CD14-positive monocyte (primary cell): ENCODE results near the gene SIGLEC5. TPM values are rescaled to one million over a fixed set of nuclear protein-coding genes. Genes with fewer than 3 reads are reported as not detected.

Experiments
- DNase-seq, 3 donors: peaks; one replicate each; pipeline ENCODE4 v3.0.0-alpha.2; 2011 to 2022
- H2AFZ ChIP-seq: 2 replicates; pipeline ENCODE4 v1.6.0; 2012; ENCODE audit warnings: mild to moderate bottlenecking, low read depth, low read length, inconsistent platforms; ENCODE audit not compliant: insufficient read depth, poor library complexity, severe bottlenecking
- H3K27ac ChIP-seq, 2 donors: 1 replicate in 1 of 2; 2 replicates in 1 of 2; pipeline ENCODE4 v1.5.1; 2012 to 2013; ENCODE audit warnings: low read length in 2 of 2, control low read depth in 1 of 2, inconsistent platforms in 1 of 2, low read depth in 1 of 2, mild to moderate bottlenecking in 1 of 2
- H3K27me3 ChIP-seq, 2 donors: one replicate each; pipeline versions ENCODE4 v1.6.0 to v1.6.1; 2011 to 2013; ENCODE audit warnings: low read length in 2 of 2; ENCODE audit not compliant: control insufficient read depth in 2 of 2, insufficient read depth in 2 of 2
- H3K36me3 ChIP-seq, 2 donors: replicated peaks in 1 of 2; 1 replicate in 1 of 2; 2 replicates in 1 of 2; pipeline versions ENCODE4 v1.5.1 to v1.6.1; 2012 to 2013; ENCODE audit warnings: low read length in 2 of 2, control low read depth in 1 of 2, inconsistent platforms in 1 of 2, mild to moderate bottlenecking in 1 of 2; ENCODE audit not compliant: insufficient read depth in 2 of 2, control insufficient read depth in 1 of 2
- H3K4me1 ChIP-seq, 2 donors: 1 replicate in 1 of 2; 2 replicates in 1 of 2; pipeline versions ENCODE4 v1.5.1 to v1.6.1; 2012 to 2013; ENCODE audit warnings: low read length in 2 of 2, control low read depth in 1 of 2, inconsistent platforms in 1 of 2, mild to moderate bottlenecking in 1 of 2, moderate library complexity in 1 of 2; ENCODE audit not compliant: insufficient read depth in 2 of 2, control insufficient read depth in 1 of 2
- H3K4me2 ChIP-seq: replicated peaks from 2 replicates; pipeline ENCODE3; 2012; ENCODE audit warnings: low read length, moderate library complexity, mild to moderate bottlenecking; ENCODE audit not compliant: poor library complexity, severe bottlenecking; ENCODE audit errors: extremely low read depth
- H3K4me3 ChIP-seq, 3 experiments: fragments of 200-600 bp in 1 of 3; sonication (generic) in 1 of 3; replicated peaks in 1 of 3; 1 replicate in 2 of 3; 2 replicates in 1 of 3; pipeline ENCODE4 v1.5.1; 2011 to 2013; ENCODE audit warnings: low read length in 3 of 3, mild to moderate bottlenecking in 3 of 3, control low read depth in 2 of 3, low read depth in 2 of 3, inconsistent platforms in 1 of 3, moderate library complexity in 1 of 3
- H3K79me2 ChIP-seq: 2 replicates; pipeline ENCODE4 v1.6.0; 2012; ENCODE audit warnings: mild to moderate bottlenecking, control low read depth, inconsistent platforms, low read length, moderate library complexity; ENCODE audit not compliant: insufficient read depth
- H3K9ac ChIP-seq: 2 replicates; pipeline ENCODE4 v1.6.0; 2017; ENCODE audit warnings: low read length, mild to moderate bottlenecking; ENCODE audit not compliant: insufficient read depth, poor library complexity, severe bottlenecking
- H3K9me3 ChIP-seq, 2 donors: replicated peaks in 1 of 2; 1 replicate in 1 of 2; 2 replicates in 1 of 2; pipeline versions ENCODE4 v1.5.1 to v1.6.1; 2012 to 2013; ENCODE audit warnings: low read length in 2 of 2, control low read depth in 1 of 2; ENCODE audit not compliant: control insufficient read depth in 1 of 2, insufficient read depth in 1 of 2
- H4K20me1 ChIP-seq: 2 replicates; pipeline ENCODE4 v1.6.0; 2012; ENCODE audit warnings: mild to moderate bottlenecking, low read length, control low read depth, moderate library complexity; ENCODE audit not compliant: insufficient read depth
- H3K27ac Mint-ChIP-seq, 7 donors: one replicate each; pipeline ENCODE4 v1.8.0; 2020; ENCODE audit warnings: mild to moderate bottlenecking in 7 of 7, mixed read lengths in 7 of 7, moderate library complexity in 6 of 7, inconsistent platforms in 2 of 7
- H3K27me3 Mint-ChIP-seq, 3 donors: one replicate each; pipeline ENCODE4 v1.8.0; 2021 to 2022; ENCODE audit warnings: low read depth in 3 of 3, mild to moderate bottlenecking in 3 of 3, mixed read lengths in 3 of 3, moderate library complexity in 3 of 3, inconsistent platforms in 1 of 3
- H3K36me3 Mint-ChIP-seq, 2 donors: one replicate each; pipeline ENCODE4 v1.8.0; 2020; ENCODE audit warnings: mixed read lengths in 2 of 2, inconsistent platforms in 1 of 2, mild to moderate bottlenecking in 1 of 2
- H3K4me1 Mint-ChIP-seq: one replicate; pipeline ENCODE4 v1.8.0; 2020; ENCODE audit warnings: mild to moderate bottlenecking, mixed read lengths
- H3K4me3 Mint-ChIP-seq, 2 donors: one replicate each; pipeline ENCODE4 v1.8.0; 2020; ENCODE audit warnings: mild to moderate bottlenecking in 2 of 2, mixed read lengths in 2 of 2, moderate library complexity in 1 of 2
- H3K9me3 Mint-ChIP-seq, 7 donors: one replicate each; pipeline ENCODE4 v1.8.0; 2020 to 2022; ENCODE audit warnings: mixed read lengths in 7 of 7, mild to moderate bottlenecking in 6 of 7, moderate library complexity in 6 of 7, inconsistent platforms in 2 of 7
- WGBS: methylation state at CpG from one replicate; pipeline ENCODE4 v1.1.5; 2013; ENCODE audit warnings: missing lambda C conversion rate; ENCODE audit not compliant: insufficient coverage; 5-methylcytosine and 5-hydroxymethylcytosine counted together
- intact Hi-C, 2 donors: fragments of 100-400 bp; cut with micrococcal nuclease; formaldehyde crosslinking; loops; one replicate each; pipeline versions ENCODE4 v1.15.0 to v1.15.1; 2023
- polyA plus RNA-seq, 3 donors: library from polyadenylated mRNA; depleted of rRNA in 1 of 3; unstranded in 2 of 3; stranded (reverse) in 1 of 3; fragments of 300-500 nt in 2 of 3; fragments of >200 nt in 1 of 3; fragmentation: Illumina TruSeq in 2 of 3; gene quantifications; 1 replicate in 2 of 3; 2 replicates in 1 of 3; pipeline ENCODE4 v1.2.3, GENCODE V29; 2012 to 2021
- TF ChIP-seq, protein P1 (sequence below): fragments of 200-600 bp; IDR thresholded peaks from one replicate; pipeline ENCODE4 v1.8.0; 2022; ENCODE audit warnings: antibody characterized with exemption, mild to moderate bottlenecking

The SIGLEC5 gene
- polyA plus RNA-seq, 3 donors = 10.2 to 12.6 TPM; not detected in 1

- Histone ChIP-seq H3K27ac (no peak overlapping the region), H3K36me3 (peaks cover 66 to 85% of the 10 kb centered on the region in 2 donors), H3K4me1 (peaks cover 14 to 24% of the 10 kb centered on the region in 2 donors), H3K27me3 (no peaks in the 10 kb centered on the region), H3K9ac (no peak overlapping the region), H2AFZ (no peak overlapping the region), H3K4me3 (no peak overlapping the region), H4K20me1 (peaks cover 91% of the 10 kb centered on the region), H3K9me3 (no peaks in the 10 kb centered on the region), H3K79me2 (peaks cover 7% of the 10 kb centered on the region), H3K4me2 (no peak overlapping the region)
- peaks cover 0 to 8% (median 0%) of the 10 kb centered on the region in 7 donors for H3K9me3 Mint-ChIP-seq
- intact Hi-C loops = no loop called here
- peak overlapping the region in 1 of 7 donors; percentile 53 for H3K27ac Mint-ChIP-seq
- peaks cover 24% of the 10 kb centered on the region for H3K4me1 Mint-ChIP-seq
- WGBS = 93% methylated on average over 6 of the region's 7 CpGs
- TF ChIP-seq, protein P1, sequence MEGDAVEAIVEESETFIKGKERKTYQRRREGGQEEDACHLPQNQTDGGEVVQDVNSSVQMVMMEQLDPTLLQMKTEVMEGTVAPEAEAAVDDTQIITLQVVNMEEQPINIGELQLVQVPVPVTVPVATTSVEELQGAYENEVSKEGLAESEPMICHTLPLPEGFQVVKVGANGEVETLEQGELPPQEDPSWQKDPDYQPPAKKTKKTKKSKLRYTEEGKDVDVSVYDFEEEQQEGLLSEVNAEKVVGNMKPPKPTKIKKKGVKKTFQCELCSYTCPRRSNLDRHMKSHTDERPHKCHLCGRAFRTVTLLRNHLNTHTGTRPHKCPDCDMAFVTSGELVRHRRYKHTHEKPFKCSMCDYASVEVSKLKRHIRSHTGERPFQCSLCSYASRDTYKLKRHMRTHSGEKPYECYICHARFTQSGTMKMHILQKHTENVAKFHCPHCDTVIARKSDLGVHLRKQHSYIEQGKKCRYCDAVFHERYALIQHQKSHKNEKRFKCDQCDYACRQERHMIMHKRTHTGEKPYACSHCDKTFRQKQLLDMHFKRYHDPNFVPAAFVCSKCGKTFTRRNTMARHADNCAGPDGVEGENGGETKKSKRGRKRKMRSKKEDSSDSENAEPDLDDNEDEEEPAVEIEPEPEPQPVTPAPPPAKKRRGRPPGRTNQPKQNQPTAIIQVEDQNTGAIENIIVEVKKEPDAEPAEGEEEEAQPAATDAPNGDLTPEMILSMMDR = no peak
- H3K4me3 Mint-ChIP-seq = no peak overlapping the region
- peaks cover 65 to 90% of the 10 kb centered on the region in 2 donors for H3K36me3 Mint-ChIP-seq
- no peak for DNase-seq
- H3K27me3 Mint-ChIP-seq = peaks cover 0 to 2% (median 1%) of the 10 kb centered on the region in 3 donors
Observed at GRCh38 chr19:51615991-51616390, 14.2 kb downstream of the SIGLEC5 start.

GRCh38 chr19:51614789-51615188 lies 15.4 kb downstream of the SIGLEC5 start:
- Mint-ChIP-seq H3K9me3 (peaks cover 0 to 8% (median 0%) of the 10 kb centered on the region in 7 donors), H3K36me3 (peaks cover 65 to 91% of the 10 kb centered on the region in 2 donors), H3K4me3 (no peak overlapping the region), H3K4me1 (peaks cover 16% of the 10 kb centered on the region), H3K27me3 (peaks cover 0 to 2% (median 1%) of the 10 kb centered on the region in 3 donors), H3K27ac (no peak overlapping the region)
- Histone ChIP-seq H3K36me3 (peaks cover 64 to 87% of the 10 kb centered on the region in 2 donors), H3K9ac (no peak overlapping the region), H3K79me2 (peaks cover 7% of the 10 kb centered on the region), H3K4me1 (peaks cover 3 to 12% of the 10 kb centered on the region in 2 donors), H2AFZ (no peak overlapping the region), H4K20me1 (peaks cover 86% of the 10 kb centered on the region), H3K27ac (no peak overlapping the region), H3K9me3 (no peaks in the 10 kb centered on the region), H3K4me2 (no peak overlapping the region), H3K4me3 (no peak overlapping the region), H3K27me3 (no peaks in the 10 kb centered on the region)
- intact Hi-C loops = no loop called here
- TF ChIP-seq, protein P1 = no peak
- no CpG with 5 or more reads among the region's 5 CpGs for WGBS
- no peak for DNase-seq
